ENCODE data around the gene NELFE. TPM values are rescaled to one million over a fixed set of nuclear protein-coding genes. Genes with fewer than 3 reads are reported as not detected.
"Not testable (repeated sequence)": the region's sequence is repeated elsewhere in the genome, so short reads cannot be mapped to it uniquely, and the experiment has no call there.

The NELFE gene
- 70.1 and 78.2 TPM in 2 replicates for total RNA-seq
- 78.7 and 86.9 TPM in 2 replicates for polyA plus RNA-seq

GRCh38 chr6:31958741-31959739 lies at the start of gene NELFE, which contains the start of gene SKIC2:
Gene NELFE (minus strand): TSS chr6:31958971. CDS start chr6:31958446, 525 bp downstream.
Gene SKIC2 (plus strand): TSS chr6:31959175. CDS start chr6:31959193, 18 bp downstream.
- TF ChIP-seq CTCF (IDR thresholded peaks at IDR 0.05; ENCODE audit: poor library complexity) (no peak), EZH2 (IDR thresholded peaks at IDR 0.05; ENCODE audit: borderline replicate concordance) (no peak), EZH2phosphoT487 (IDR thresholded peaks at IDR 0.05; ENCODE audit: low read depth, severe bottlenecking, unreplicated experiment) (no peak)
- H3K4me3 ChIP-seq: peak within 1 kb of the TSS; percentile 85
- no peaks in the 10 kb centered on the region for H3K9me3 ChIP-seq (ENCODE audit: low read depth)
- no peaks in the 10 kb centered on the region for H4K20me1 ChIP-seq (ENCODE audit: insufficient read depth, poor library complexity, severe bottlenecking)
- peak; percentile 99 for DNase-seq (ENCODE audit: low spot score)
- peaks cover 11% of the 10 kb centered on the region for H3K4me1 ChIP-seq (ENCODE audit: insufficient read depth)
- H3K27ac ChIP-seq: peak within 1 kb of the TSS; percentile 91
- peak within 1 kb of the TSS; percentile 79 for H2AFZ ChIP-seq
- 2% methylated on average over 59 of the region's 59 CpGs for WGBS (ENCODE audit: low lambda C conversion rate, missing lambda C conversion rate)
- H3K79me2 ChIP-seq: peaks cover 38% of the 10 kb centered on the region
- no peaks in the 10 kb centered on the region for H3K36me3 ChIP-seq (replicated peaks; ENCODE audit: insufficient read depth, low read depth)
- H3K4me2 ChIP-seq: peak within 1 kb of the TSS; percentile 98
- no peaks in the 10 kb centered on the region for H3K9me2 ChIP-seq (replicated peaks; ENCODE audit: insufficient read depth)
- H3K27me3 ChIP-seq: no peaks in the 10 kb centered on the region

- H3K4me2 ChIP-seq; H4K20me1 ChIP-seq (ENCODE audit: insufficient read depth, poor library complexity, severe bottlenecking); H3K36me3 ChIP-seq (replicated peaks; ENCODE audit: insufficient read depth, low read depth); H3K27ac ChIP-seq; H3K9me3 ChIP-seq (ENCODE audit: low read depth); H3K9me2 ChIP-seq (replicated peaks; ENCODE audit: insufficient read depth); H2AFZ ChIP-seq; H3K4me1 ChIP-seq (ENCODE audit: insufficient read depth); DNase-seq (ENCODE audit: low spot score); H3K4me3 ChIP-seq; H3K27me3 ChIP-seq; H3K79me2 ChIP-seq: not testable (repeated sequence)
- 90% methylated on average over 2 of the region's 24 CpGs for WGBS (ENCODE audit: low lambda C conversion rate, missing lambda C conversion rate)
These were observed 49.3 kb upstream of the NELFE start for GRCh38 chr6:32008037-32008436.

- H3K79me2 ChIP-seq; H3K4me2 ChIP-seq; H3K27me3 ChIP-seq; H2AFZ ChIP-seq; H3K4me3 ChIP-seq; H3K9me3 ChIP-seq (ENCODE audit: low read depth); H4K20me1 ChIP-seq (ENCODE audit: insufficient read depth, poor library complexity, severe bottlenecking); H3K4me1 ChIP-seq (ENCODE audit: insufficient read depth); H3K36me3 ChIP-seq (replicated peaks; ENCODE audit: insufficient read depth, low read depth); H3K9me2 ChIP-seq (replicated peaks; ENCODE audit: insufficient read depth); DNase-seq (ENCODE audit: low spot score); H3K27ac ChIP-seq: not testable (repeated sequence)
- 89% methylated on average over 12 of the region's 12 CpGs for WGBS (ENCODE audit: low lambda C conversion rate, missing lambda C conversion rate)
These were observed 48.3 kb upstream of the NELFE start for GRCh38 chr6:32007086-32007485.

- H3K4me2 ChIP-seq; H4K20me1 ChIP-seq (ENCODE audit: insufficient read depth, poor library complexity, severe bottlenecking); H3K27ac ChIP-seq; H3K4me1 ChIP-seq (ENCODE audit: insufficient read depth); H3K36me3 ChIP-seq (replicated peaks; ENCODE audit: insufficient read depth, low read depth); H3K27me3 ChIP-seq; DNase-seq (ENCODE audit: low spot score); H3K4me3 ChIP-seq; H2AFZ ChIP-seq; H3K79me2 ChIP-seq; H3K9me3 ChIP-seq (ENCODE audit: low read depth); H3K9me2 ChIP-seq (replicated peaks; ENCODE audit: insufficient read depth): not testable (repeated sequence)
- WGBS (ENCODE audit: low lambda C conversion rate, missing lambda C conversion rate): 85% methylated on average over 8 of the region's 8 CpGs
These were observed 47.3 kb upstream of the NELFE start for GRCh38 chr6:32005991-32006529.

- not testable (repeated sequence) for H3K4me2 ChIP-seq; H3K9me3 ChIP-seq (ENCODE audit: low read depth); H3K79me2 ChIP-seq; H3K27me3 ChIP-seq; H2AFZ ChIP-seq; H3K4me1 ChIP-seq (ENCODE audit: insufficient read depth); DNase-seq (ENCODE audit: low spot score); H4K20me1 ChIP-seq (ENCODE audit: insufficient read depth, poor library complexity, severe bottlenecking); H3K4me3 ChIP-seq; H3K36me3 ChIP-seq (replicated peaks; ENCODE audit: insufficient read depth, low read depth); H3K9me2 ChIP-seq (replicated peaks; ENCODE audit: insufficient read depth)
- WGBS (ENCODE audit: low lambda C conversion rate, missing lambda C conversion rate): 93% methylated on average over 8 of the region's 9 CpGs
- peak overlapping the region; percentile 40 for H3K27ac ChIP-seq
These were observed 46.7 kb upstream of the NELFE start for GRCh38 chr6:32005538-32005880.

GRCh38 chr6:32004864-32005537 lies 46.2 kb upstream of the NELFE start:
- not testable (repeated sequence) for H3K79me2 ChIP-seq; H3K9me2 ChIP-seq (replicated peaks; ENCODE audit: insufficient read depth); H4K20me1 ChIP-seq (ENCODE audit: insufficient read depth, poor library complexity, severe bottlenecking); H3K4me3 ChIP-seq; H3K4me1 ChIP-seq (ENCODE audit: insufficient read depth); H3K9me3 ChIP-seq (ENCODE audit: low read depth); H3K27me3 ChIP-seq; H3K36me3 ChIP-seq (replicated peaks; ENCODE audit: insufficient read depth, low read depth); H2AFZ ChIP-seq; H3K4me2 ChIP-seq; DNase-seq (ENCODE audit: low spot score)
- H3K27ac ChIP-seq: peak overlapping the region; percentile 40
- 74% methylated on average over 9 of the region's 13 CpGs for WGBS (ENCODE audit: low lambda C conversion rate, missing lambda C conversion rate)

- H3K4me1 ChIP-seq (ENCODE audit: insufficient read depth); H3K27ac ChIP-seq; H3K4me2 ChIP-seq; H3K9me2 ChIP-seq (replicated peaks; ENCODE audit: insufficient read depth); DNase-seq (ENCODE audit: low spot score); H2AFZ ChIP-seq; H3K27me3 ChIP-seq; H3K4me3 ChIP-seq; H3K36me3 ChIP-seq (replicated peaks; ENCODE audit: insufficient read depth, low read depth); H4K20me1 ChIP-seq (ENCODE audit: insufficient read depth, poor library complexity, severe bottlenecking); H3K9me3 ChIP-seq (ENCODE audit: low read depth); H3K79me2 ChIP-seq: not testable (repeated sequence)
- whole genome bisulfite sequencing (ENCODE audit: low lambda C conversion rate, missing lambda C conversion rate): 100% methylated on average over 3 of the region's 4 CpGs
These were observed 45.6 kb upstream of the NELFE start for GRCh38 chr6:32004393-32004792.
